A549 (cell line): ENCODE data around the gene CBX3. TPM values are rescaled to one million over a fixed set of nuclear protein-coding genes. Genes with fewer than 3 reads are reported as not detected.
A peak's percentile ranks its signal among the peaks of the same experiment; 100 is the strongest.

Experiments used
- ATAC-seq, 2 experiments: fragments of 200-7000 bp in 1 of 2; fragments of >200 bp in 1 of 2; cut with Nextera tagmentation in 1 of 2; cut with Tn5 transposase in 1 of 2; 3 replicates each; pipeline versions ENCODE4 v1.8.0 to v1.9.1; 2018 to 2020; ENCODE audit warnings: mild to moderate bottlenecking in 1 of 2, moderate library complexity in 1 of 2
- CTCF ChIA-PET: fragments of 300-600 bp; sonication (Branson Sonifier 250); formaldehyde crosslinking; extraction: SDS; loops from one replicate; lab custom pipeline; 2021; ENCODE audit warnings: antibody characterized with exemption, inconsistent platforms; lab: Yijun Ruan, JAX
- POLR2A ChIA-PET: fragments of 350-600 bp; formaldehyde crosslinking; extraction: SDS; loops from one replicate; lab custom pipeline; 2021; ENCODE audit warnings: antibody characterized with exemption, inconsistent platforms; lab: Yijun Ruan, JAX
- DNase-seq, 2 experiments: peaks; one replicate each; pipeline versions ENCODE4 v3.0.0 to v3.0.0-alpha.2; 2011 to 2016; ENCODE audit warnings: low read depth in 1 of 2, low spot score in 1 of 2
- FAIRE-seq: peaks from 2 replicates; lab custom pipeline; 2011; peaks lifted over from hg19 to GRCh38; lab: Jason Lieb, UNC
- H3K27ac ChIP-seq, 2 experiments: fragments of >200 bp; sonication (Bioruptor Twin); formaldehyde crosslinking; 3 replicates each; pipeline ENCODE4 v1.5.1; 2016 to 2017
- H3K4me1 ChIP-seq: fragments of >200 bp; sonication (Bioruptor Twin); formaldehyde crosslinking; 3 replicates; pipeline ENCODE4 v1.6.1; 2016
- H3K4me2 ChIP-seq: fragments of >200 bp; sonication (Bioruptor Twin); formaldehyde crosslinking; 3 replicates; pipeline ENCODE4 v1.6.1; 2016
- H3K4me3 ChIP-seq: fragments of >200 bp; sonication (Bioruptor Twin); formaldehyde crosslinking; 3 replicates; pipeline ENCODE4 v1.5.1; 2016
- H3K9me3 ChIP-seq: fragments of >200 bp; sonication (Bioruptor Twin); formaldehyde crosslinking; 3 replicates; pipeline ENCODE4 v1.6.1; 2016
- BHLHE40 ChIP-seq: IDR thresholded peaks from 2 replicates; pipeline ENCODE4 v1.6.1; 2012; ENCODE audit warnings: low read depth, low read length, inconsistent platforms
- CBX8 ChIP-seq: fragments of 200-600 bp; sonication (generic); IDR thresholded peaks from 2 replicates; pipeline ENCODE4 v1.6.1; 2016
- CEBPB ChIP-seq, 2 experiments: fragments of >200 bp in 1 of 2; sonication (Bioruptor Twin) in 1 of 2; formaldehyde crosslinking in 1 of 2; IDR thresholded peaks; 2 replicates each; pipeline ENCODE4 v1.6.1; 2012 to 2016
- EP300 ChIP-seq, 2 experiments: fragments of >200 bp; sonication (Bioruptor Twin); formaldehyde crosslinking; IDR thresholded peaks; 2 replicates in 1 of 2; 3 replicates in 1 of 2; pipeline ENCODE4 v1.6.1; 2016 to 2017
- ESRRA ChIP-seq: fragments of 150-350 bp; IDR thresholded peaks from 2 replicates; pipeline ENCODE4 v1.6.1; 2014; ENCODE audit warnings: mild to moderate bottlenecking, low read length, borderline replicate concordance
- FOSB ChIP-seq: fragments of 250-450 bp; sonication (Bioruptor Pico); IDR thresholded peaks from 2 replicates; pipeline ENCODE4 v1.5.0; 2020; ENCODE audit warnings: mild to moderate bottlenecking, moderate library complexity
- FOXS1 ChIP-seq: fragments of 250-450 bp; sonication (Bioruptor Pico); IDR thresholded peaks from 2 replicates; pipeline ENCODE4 v1.5.0; 2020; ENCODE audit warnings: mild to moderate bottlenecking, moderate library complexity
- JUN ChIP-seq, 2 experiments: fragments of >200 bp; sonication (Bioruptor Twin); formaldehyde crosslinking; IDR thresholded peaks; 2 replicates in 1 of 2; 3 replicates in 1 of 2; pipeline ENCODE4 v1.6.1; 2016 to 2017
- MYC ChIP-seq: IDR thresholded peaks from 2 replicates; pipeline ENCODE4 v1.6.1; 2012; ENCODE audit warnings: mild to moderate bottlenecking, inconsistent platforms, low read length, improper control_type of control experiment, borderline replicate concordance
- NFE2L2 ChIP-seq: fragments of 150-350 bp; conservative IDR thresholded peaks from 2 replicates; pipeline ENCODE4 v1.6.1; 2014; ENCODE audit warnings: low read length
- PHF8 ChIP-seq: fragments of 200-600 bp; sonication (generic); IDR thresholded peaks from 2 replicates; pipeline ENCODE4 v1.6.1; 2016; ENCODE audit warnings: low read depth, mild to moderate bottlenecking, antibody characterized with exemption, moderate library complexity, borderline replicate concordance
- POLR2A ChIP-seq: IDR thresholded peaks from 2 replicates; pipeline ENCODE4 v1.6.1; 2012; ENCODE audit warnings: mild to moderate bottlenecking, low read length
- POLR2AphosphoS2 ChIP-seq: conservative IDR thresholded peaks from 2 replicates; pipeline ENCODE4 v1.6.1; 2012; ENCODE audit warnings: low read length, improper control_type of control experiment, inconsistent platforms
- RAD21 ChIP-seq, 2 experiments: fragments of >200 bp in 1 of 2; sonication (Bioruptor Twin) in 1 of 2; formaldehyde crosslinking in 1 of 2; IDR thresholded peaks in 1 of 2; conservative IDR thresholded peaks in 1 of 2; 2 replicates in 1 of 2; 3 replicates in 1 of 2; pipeline ENCODE4 v1.6.1; 2012 to 2018; ENCODE audit warnings: inconsistent platforms in 1 of 2
- RCOR1 ChIP-seq: fragments of 150-350 bp; IDR thresholded peaks from 2 replicates; pipeline ENCODE4 v1.6.1; 2014; ENCODE audit warnings: antibody characterized with exemption, low read length, low read depth
- RFX5 ChIP-seq: fragments of 450-650 bp; IDR thresholded peaks from 2 replicates; pipeline ENCODE4 v1.7.1; 2014; ENCODE audit warnings: antibody characterized with exemption, mild to moderate bottlenecking, moderate library complexity
- SMC3 ChIP-seq: fragments of >200 bp; sonication (Bioruptor Twin); formaldehyde crosslinking; IDR thresholded peaks from 3 replicates; pipeline ENCODE4 v1.6.1; 2018; ENCODE audit warnings: inconsistent platforms
- ZFP36 ChIP-seq: fragments of 450-650 bp; IDR thresholded peaks from 2 replicates; pipeline ENCODE4 v1.6.1; 2014; ENCODE audit warnings: borderline replicate concordance; ENCODE audit not compliant: partially characterized antibody
- WGBS: methylation state at CpG from one replicate; pipeline ENCODE4 v1.1.6; 2017; ENCODE audit errors: missing lambda C conversion rate; 5-methylcytosine and 5-hydroxymethylcytosine counted together
- polyA plus RNA-seq, 4 experiments: library from polyadenylated mRNA; depleted of rRNA in 3 of 4; stranded (reverse); fragments of >200 nt; fragmentation: RNase III in 1 of 4; extraction: RNeasy Plus Mini Kit Qiagen cat#74134 plus additional on column Dnase treatment in 1 of 4; gene quantifications; 2 replicates in 3 of 4; 3 replicates in 1 of 4; pipeline ENCODE4 v1.2.3, GENCODE V29; 2011 to 2017
- TF ChIP-seq, protein P1 (sequence below): fragments of >200 bp; sonication (Bioruptor Twin); formaldehyde crosslinking; IDR thresholded peaks from 3 replicates; pipeline ENCODE4 v1.6.1; 2016
- TF ChIP-seq, protein P2 (sequence below): IDR thresholded peaks from 2 replicates; pipeline ENCODE4 v1.6.1; 2012
- TF ChIP-seq, protein P3 (sequence below): IDR thresholded peaks from 2 replicates; pipeline ENCODE4 v1.6.1; 2012; ENCODE audit warnings: low read depth, borderline replicate concordance

Gene CBX3
- polyA plus RNA-seq, 2 of the 4 experiments (the other 2 are of a cell fraction), result 275 to 288 TPM

DNA sequence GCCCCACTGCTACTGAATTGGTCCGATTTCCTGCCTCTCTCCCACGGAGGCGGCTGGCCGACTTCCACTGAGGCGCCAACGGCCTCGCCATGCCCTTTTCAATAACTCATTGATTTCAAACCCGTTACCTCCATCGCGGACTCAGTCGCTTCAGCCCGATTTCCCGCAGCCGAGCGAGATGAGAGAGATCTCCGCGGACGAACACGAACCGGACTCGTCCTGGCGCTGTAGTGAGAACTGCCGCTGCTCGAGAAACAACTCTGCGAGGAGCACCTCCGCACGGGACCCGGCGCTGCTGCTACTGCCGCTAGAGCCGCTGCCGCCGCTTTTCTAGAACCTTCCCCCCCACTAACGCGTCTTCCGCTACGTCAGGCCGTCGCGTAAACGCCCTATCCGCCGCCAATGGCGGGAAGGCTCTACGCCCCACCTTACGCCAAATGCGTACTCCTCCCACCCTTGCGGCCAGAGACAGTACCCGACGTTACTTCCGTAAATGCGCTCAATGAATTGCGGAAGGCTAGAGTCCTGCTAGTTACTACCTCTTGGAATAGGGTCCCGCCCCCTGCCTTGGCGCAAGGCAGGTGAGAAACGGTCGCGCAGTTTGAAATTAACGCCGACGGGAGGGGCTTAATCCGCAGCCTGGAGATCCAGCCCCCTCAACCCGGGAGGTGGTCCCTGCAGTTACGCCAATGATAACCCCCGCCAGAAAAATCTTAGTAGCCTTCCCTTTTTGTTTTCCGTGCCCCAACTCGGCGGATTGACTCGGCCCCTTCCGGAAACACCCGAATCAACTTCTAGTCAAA lies 900 bp upstream of the CBX3 start, which contains the start of gene HNRNPA2B1 (continued):
- TF ChIP-seq EP300 (IDR thresholded peaks at IDR 0.05) (no peak), CBX8 (no peak), FOSB (CRISPR knock-in tag) (no peak), ESRRA (0 out of 2 replicates have a peak, but pooled peaks have one; percentile 38), RAD21 (conservative IDR thresholded peaks at IDR 0.05 in 1 of 2, IDR thresholded peaks at IDR 0.05 in 1 of 2) (no peak), RFX5 (peak; percentile 58; the same call in 1 of the 2 replicates), NFE2L2 (no peak), ZFP36 (no peak)

DNA sequence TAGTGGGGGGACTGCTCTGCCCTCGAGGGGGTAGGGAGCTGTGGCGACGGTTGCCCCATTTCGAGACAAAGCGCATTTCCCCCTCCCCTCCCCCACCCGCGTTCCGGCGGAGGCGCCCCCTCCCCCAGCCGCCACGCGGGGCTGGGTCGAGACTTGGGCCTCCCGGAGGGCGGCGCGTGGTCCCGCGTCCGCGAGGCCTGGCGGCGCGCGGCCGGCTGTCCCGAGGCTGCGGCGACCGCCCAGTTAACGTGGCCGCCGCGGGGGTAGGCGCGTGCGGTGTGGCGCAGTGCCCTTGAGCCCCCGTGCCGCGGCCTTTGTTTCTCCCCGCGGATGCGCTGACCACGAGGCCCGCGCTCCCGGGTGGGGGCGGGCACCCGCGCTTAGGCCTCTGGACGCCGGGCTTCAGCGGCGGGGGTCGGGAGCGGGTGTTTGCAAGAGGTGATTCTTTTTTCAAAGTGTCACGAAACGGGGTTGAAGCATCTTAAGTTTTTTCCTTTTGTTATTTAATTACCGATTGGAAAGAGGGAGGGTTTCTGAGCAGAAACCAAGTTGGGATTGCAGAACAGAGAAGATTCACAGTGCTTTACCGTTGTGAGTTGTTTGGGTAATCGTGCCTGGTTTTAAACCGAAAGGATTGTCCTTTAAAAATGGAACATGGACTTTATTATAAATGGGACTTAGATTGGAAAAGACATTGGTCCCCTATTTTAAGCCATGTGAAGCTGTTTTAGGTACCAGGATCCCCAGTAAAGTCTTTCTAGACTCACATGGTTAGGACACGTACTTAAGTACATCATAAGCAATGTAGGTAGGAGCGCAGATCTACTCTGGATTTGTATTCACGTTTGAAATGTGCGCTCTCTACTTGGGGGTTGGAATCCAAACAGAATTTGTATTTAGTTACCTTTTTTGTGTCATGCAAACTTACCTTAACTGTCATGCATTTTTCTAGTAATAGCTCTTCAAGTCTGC lies 760 bp downstream of the CBX3 start:
- TF ChIP-seq SMC3, result no peak
- peak in 1 of 2 experiments; percentile 19; a peak in 2 of 5 replicates for TF ChIP-seq JUN (IDR thresholded peaks at IDR 0.05)
- TF ChIP-seq, protein P1, sequence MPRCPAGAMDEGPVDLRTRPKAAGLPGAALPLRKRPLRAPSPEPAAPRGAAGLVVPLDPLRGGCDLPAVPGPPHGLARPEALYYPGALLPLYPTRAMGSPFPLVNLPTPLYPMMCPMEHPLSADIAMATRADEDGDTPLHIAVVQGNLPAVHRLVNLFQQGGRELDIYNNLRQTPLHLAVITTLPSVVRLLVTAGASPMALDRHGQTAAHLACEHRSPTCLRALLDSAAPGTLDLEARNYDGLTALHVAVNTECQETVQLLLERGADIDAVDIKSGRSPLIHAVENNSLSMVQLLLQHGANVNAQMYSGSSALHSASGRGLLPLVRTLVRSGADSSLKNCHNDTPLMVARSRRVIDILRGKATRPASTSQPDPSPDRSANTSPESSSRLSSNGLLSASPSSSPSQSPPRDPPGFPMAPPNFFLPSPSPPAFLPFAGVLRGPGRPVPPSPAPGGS, result peak; percentile 23; the same call in 1 of the 3 replicates
- no peak for TF ChIP-seq FOXS1
- 0 out of 2 replicates have a peak, but pooled peaks have one; percentile 17 for TF ChIP-seq BHLHE40
- 0 out of 2 replicates have a peak, but pooled peaks have one; percentile 38 for TF ChIP-seq PHF8
- TF ChIP-seq MYC, result peak; percentile 93
- peak; percentile 41 for TF ChIP-seq POLR2A
- no peak for TF ChIP-seq RCOR1
- TF ChIP-seq, protein P2, sequence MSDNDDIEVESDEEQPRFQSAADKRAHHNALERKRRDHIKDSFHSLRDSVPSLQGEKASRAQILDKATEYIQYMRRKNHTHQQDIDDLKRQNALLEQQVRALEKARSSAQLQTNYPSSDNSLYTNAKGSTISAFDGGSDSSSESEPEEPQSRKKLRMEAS, result peak; percentile 65
- TF ChIP-seq POLR2AphosphoS2, result no peak
- DNase-seq (peak in 1 of 2 experiments; percentile 54), ATAC-seq (peak; percentile 10 to 20), FAIRE-seq (no peak)
- peak overlapping the region; percentile 92 for H3K4me3 ChIP-seq
- 1% methylated on average over 19 of the region's 68 CpGs for WGBS
- ChIA-PET POLR2A (interaction anchor here (0.8 to 3.1 kb wide), 10 partner anchors 8 to 340 kb away, joined by 3 to 42 read pairs (median 4); partner anchors contain the start of gene NFE2L3), CTCF (interaction anchor here (0.6 to 2.6 kb wide), 3 partner anchors 8 to 163 kb away, joined by 3 to 10 read pairs (median 4); no protein-coding TSS in a partner anchor)
- peaks cover 33% of the 10 kb centered on the region for H3K4me1 ChIP-seq
- H3K27ac ChIP-seq, result peak overlapping the region; percentile 99
- peak overlapping the region; percentile 92 for H3K4me2 ChIP-seq
- no peaks in the 10 kb centered on the region for H3K9me3 ChIP-seq

DNA sequence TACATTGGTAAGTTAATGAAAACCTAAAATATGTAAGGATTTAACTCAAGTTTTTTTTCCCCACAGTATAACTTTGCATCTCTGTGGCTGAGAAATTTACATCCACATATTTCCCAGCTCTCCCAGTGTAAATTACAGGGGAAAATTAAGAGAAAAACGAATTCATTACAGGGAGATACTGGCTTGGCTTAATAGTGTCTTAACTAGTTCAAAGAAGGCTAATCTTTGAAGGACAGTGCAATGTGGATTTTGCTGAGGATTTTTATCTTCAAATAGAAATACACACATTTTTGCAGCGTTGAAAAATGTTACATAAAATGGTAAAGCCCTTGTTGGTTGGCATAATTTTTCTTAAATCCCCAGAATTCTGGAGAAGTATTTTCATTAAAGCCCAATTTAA lies 1.5 kb downstream of the CBX3 start:
- H3K27ac ChIP-seq, result peak overlapping the region; percentile 99
- no peak for DNase-seq
- no peak for ATAC-seq
- H3K4me3 ChIP-seq, result peak overlapping the region; percentile 92
- H3K4me2 ChIP-seq, result peak overlapping the region; percentile 92
- CTCF ChIA-PET, result interaction anchor here (0.6 to 2.6 kb wide), 2 partner anchors 124 to 162 kb away, joined by 4 to 10 read pairs; no protein-coding TSS in a partner anchor
- FAIRE-seq, result no peak
- H3K4me1 ChIP-seq, result peaks cover 36% of the 10 kb centered on the region
- 2% methylated on average over 2 of the region's 2 CpGs for WGBS
- TF ChIP-seq NFE2L2 (no peak), CEBPB (IDR thresholded peaks at IDR 0.05) (no peak), CBX8 (no peak)
- TF ChIP-seq, protein P3, sequence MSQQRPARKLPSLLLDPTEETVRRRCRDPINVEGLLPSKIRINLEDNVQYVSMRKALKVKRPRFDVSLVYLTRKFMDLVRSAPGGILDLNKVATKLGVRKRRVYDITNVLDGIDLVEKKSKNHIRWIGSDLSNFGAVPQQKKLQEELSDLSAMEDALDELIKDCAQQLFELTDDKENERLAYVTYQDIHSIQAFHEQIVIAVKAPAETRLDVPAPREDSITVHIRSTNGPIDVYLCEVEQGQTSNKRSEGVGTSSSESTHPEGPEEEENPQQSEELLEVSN, result no peak
- TF ChIP-seq, protein P2, result no peak
- TF ChIP-seq, all 56 proteins: peak for 0
- H3K9me3 ChIP-seq, result no peaks in the 10 kb centered on the region
- POLR2A ChIA-PET, result interaction anchor here (0.8 to 1.0 kb wide), 2 partner anchors 8 to 11 kb away, joined by 3 read pairs; no protein-coding TSS in a partner anchor
